Spleen (tissue), 7 donors: Measurements from ENCODE around the gene LIPT1.

Experiments
- POLR2A ChIP-seq, 3 donors: fragments of 450-650 bp; IDR thresholded peaks; one replicate each; pipeline ENCODE4 v1.5.1; 2017; ENCODE audit warnings: antibody characterized with exemption in 3 of 3, mild to moderate bottlenecking in 1 of 3
- TF ChIP-seq, protein P1 (sequence below), 11 experiments: fragments of 200-600 bp in 7 of 11; fragments of 450-650 bp in 4 of 11; sonication (generic) in 4 of 11; IDR thresholded peaks in 8 of 11; conservative IDR thresholded peaks in 3 of 11; 1 replicate in 7 of 11; 2 replicates in 4 of 11; pipeline versions ENCODE4 v1.4.0 to v1.8.0; 2016 to 2021; ENCODE audit warnings: antibody characterized with exemption in 11 of 11, inconsistent platforms in 4 of 11, mild to moderate bottlenecking in 1 of 11
- donor health status: DM: no; HTN: no; CAD: no; lungs with moderate emphysema.
- donor health status: DM: no; HTN: no; CAD: no.
- donor health status: DM: no; HTN: no; CAD: no.

DNA sequence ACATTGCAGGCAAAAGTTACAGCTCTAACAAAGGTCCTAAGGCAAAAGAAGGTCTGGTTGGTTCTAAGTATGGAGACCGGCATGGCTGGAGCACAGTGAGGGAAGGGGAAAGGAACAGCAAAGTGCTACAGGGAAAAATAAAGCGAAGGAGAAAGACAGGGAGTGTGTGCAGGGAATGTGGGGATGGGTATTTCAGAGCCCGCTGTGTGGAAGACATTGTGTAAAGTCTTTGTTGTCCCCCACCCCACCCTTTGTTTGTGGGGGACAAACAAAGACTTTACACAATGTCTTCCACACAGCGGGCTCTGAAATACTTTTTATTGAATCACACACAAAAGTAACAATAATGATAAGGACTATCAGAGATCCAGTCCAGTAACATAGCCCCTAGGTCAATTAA, 42.1 kb upstream of the LIPT1 start:
- TF ChIP-seq, protein P1, sequence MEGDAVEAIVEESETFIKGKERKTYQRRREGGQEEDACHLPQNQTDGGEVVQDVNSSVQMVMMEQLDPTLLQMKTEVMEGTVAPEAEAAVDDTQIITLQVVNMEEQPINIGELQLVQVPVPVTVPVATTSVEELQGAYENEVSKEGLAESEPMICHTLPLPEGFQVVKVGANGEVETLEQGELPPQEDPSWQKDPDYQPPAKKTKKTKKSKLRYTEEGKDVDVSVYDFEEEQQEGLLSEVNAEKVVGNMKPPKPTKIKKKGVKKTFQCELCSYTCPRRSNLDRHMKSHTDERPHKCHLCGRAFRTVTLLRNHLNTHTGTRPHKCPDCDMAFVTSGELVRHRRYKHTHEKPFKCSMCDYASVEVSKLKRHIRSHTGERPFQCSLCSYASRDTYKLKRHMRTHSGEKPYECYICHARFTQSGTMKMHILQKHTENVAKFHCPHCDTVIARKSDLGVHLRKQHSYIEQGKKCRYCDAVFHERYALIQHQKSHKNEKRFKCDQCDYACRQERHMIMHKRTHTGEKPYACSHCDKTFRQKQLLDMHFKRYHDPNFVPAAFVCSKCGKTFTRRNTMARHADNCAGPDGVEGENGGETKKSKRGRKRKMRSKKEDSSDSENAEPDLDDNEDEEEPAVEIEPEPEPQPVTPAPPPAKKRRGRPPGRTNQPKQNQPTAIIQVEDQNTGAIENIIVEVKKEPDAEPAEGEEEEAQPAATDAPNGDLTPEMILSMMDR (IDR thresholded peaks at IDR 0.05 in 8 of 11, conservative IDR thresholded peaks at IDR 0.05 in 3 of 11), result no peak
- no peak for TF ChIP-seq POLR2A (IDR thresholded peaks at IDR 0.05)
